Activated gamma-delta T cell treated with Interleukin-2 at 50 U/mL for 16 hours (primary cell): ENCODE measurements around the gene CD14.
"Not testable (repeated sequence)": the region's sequence is repeated elsewhere in the genome, so short reads cannot be mapped to it uniquely, and the experiment has no call there.

Experiments
- DNase-seq: peaks from one replicate; pipeline ENCODE4 v3.0.0-alpha.2; 2020

CD14 gene

GRCh38 chr5:140593070-140593469 lies 39.9 kb downstream of the CD14 start:
- not testable (repeated sequence) for DNase-seq

GRCh38 chr5:140591747-140592372 lies 41.1 kb downstream of the CD14 start:
- no peak for DNase-seq

DNA sequence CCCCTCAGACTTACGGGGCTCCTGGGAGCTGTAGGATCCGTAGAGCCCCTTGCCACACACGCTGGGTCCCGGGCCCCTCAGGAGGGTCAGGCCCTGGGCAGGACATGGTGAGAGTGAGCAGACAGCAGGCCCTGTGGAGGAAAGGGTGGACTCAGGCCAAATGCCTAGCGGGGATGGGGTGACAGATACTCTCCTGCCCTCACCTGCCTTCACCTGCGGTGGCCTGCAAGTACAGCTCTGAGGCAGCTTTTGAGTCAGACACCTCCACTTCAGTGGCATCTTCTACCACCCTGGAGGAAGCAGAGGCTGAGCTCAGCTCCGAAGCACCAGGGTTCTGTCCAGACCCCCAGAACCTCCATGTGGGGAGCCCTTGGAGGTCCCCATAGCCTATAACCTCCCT lies 42.1 kb downstream of the CD14 start:
- DNase-seq = no peak

DNA sequence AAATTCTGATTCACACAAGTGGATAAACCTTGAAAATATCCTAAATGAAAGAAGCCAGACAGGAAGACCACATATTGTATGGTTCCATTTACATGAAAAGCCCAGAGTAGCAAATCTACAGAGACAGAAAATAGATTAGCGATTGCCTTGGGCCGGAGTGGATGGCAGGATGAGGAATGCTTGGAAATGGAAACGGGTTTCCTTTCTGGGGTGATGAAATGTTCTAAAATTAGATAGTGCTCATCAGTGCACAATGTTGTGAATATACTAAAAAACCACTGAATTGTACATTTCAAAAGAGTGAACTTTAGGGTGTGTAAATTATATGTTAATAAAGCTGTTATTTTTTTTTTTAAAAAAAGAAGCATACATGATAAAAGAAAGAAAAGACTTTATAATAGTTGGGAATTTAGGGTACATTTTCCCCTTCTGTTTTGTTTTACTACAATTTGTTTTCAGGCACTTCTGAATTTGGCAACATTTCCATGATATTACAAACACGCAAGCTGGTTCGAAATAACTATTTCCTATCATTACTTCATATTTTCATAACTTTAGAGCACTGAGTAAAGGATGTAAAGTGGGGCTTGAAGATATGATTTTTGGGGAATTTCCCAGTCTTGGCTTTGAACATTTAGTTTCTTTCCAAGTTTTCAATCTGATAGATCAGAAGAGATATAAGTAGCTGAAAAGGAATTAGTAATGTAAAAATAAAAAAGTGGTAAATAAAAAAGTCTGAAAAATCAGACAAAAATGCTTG lies 44.5 kb downstream of the CD14 start:
- no peak for DNase-seq

DNA sequence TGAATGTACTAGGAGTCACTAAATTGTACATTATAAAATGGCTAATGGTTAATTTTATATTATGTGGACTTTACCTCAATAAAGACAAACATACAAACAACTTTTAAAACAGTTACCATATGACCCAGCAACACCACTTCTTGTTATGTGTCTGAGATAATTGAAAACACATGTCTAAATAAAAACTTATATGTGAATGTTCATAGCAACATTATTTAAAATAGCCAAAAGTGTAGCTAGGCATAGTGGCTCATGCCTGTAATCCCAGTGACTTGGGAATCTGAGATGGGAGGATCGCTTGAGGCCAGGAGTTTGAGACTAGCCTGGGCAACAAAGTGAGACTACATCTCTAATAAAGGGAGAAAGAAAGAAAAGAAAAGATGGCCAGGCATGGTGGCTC lies 45.5 kb downstream of the CD14 start:
- DNase-seq = no peak
